PC-9 (cell line): Measurements from ENCODE around the gene UBE2G2. TPM values are rescaled to one million over a fixed set of nuclear protein-coding genes. Genes with fewer than 3 reads are reported as not detected.

ENCODE experiments used
- BruUV-seq: library from RNA; stranded (reverse); fragments of 400-500 nt; replicated peaks from 2 replicates; lab custom pipeline; 2021; lab: Mats Ljungman, UMichigan
- CTCF ChIA-PET: fragments of 300-600 bp; sonication (Branson Sonifier 250); formaldehyde crosslinking; loops from one replicate; lab custom pipeline; 2022; ENCODE audit warnings: antibody characterized with exemption; lab: Charles Lee
- POLR2A ChIA-PET: fragments of 300-600 bp; sonication (Branson Sonifier 250); formaldehyde crosslinking; loops from one replicate; lab custom pipeline; 2022; ENCODE audit warnings: antibody characterized with exemption; ENCODE audit not compliant: unreplicated experiment; lab: Charles Lee
- DNase-seq, 2 experiments: peaks; one replicate each; pipeline versions ENCODE4 v3.0.0 to v3.0.0-alpha.2; 2015 to 2022; ENCODE audit warnings: mixed read lengths in 1 of 2
- H2AFZ ChIP-seq: fragments of 200-600 bp; sonication (generic); 2 replicates; pipeline ENCODE4 v1.8.1; 2017; ENCODE audit warnings: antibody characterized with exemption
- H3F3A ChIP-seq: fragments of 200-600 bp; sonication (generic); 2 replicates; pipeline ENCODE4 v1.8.1; 2017; ENCODE audit warnings: antibody characterized with exemption, mild to moderate bottlenecking, low read depth; ENCODE audit not compliant: insufficient read depth
- H3K27ac ChIP-seq: fragments of 200-600 bp; sonication (generic); 2 replicates; pipeline ENCODE4 v1.6.1; 2016; ENCODE audit warnings: mixed run types
- H3K27me3 ChIP-seq: fragments of 200-600 bp; sonication (generic); 2 replicates; pipeline ENCODE4 v1.6.1; 2016; ENCODE audit warnings: low read depth, mixed run types; ENCODE audit not compliant: insufficient read depth
- H3K36me3 ChIP-seq: fragments of 200-600 bp; sonication (generic); 2 replicates; pipeline ENCODE4 v1.6.1; 2016; ENCODE audit warnings: low read depth, mixed run types
- H3K4me1 ChIP-seq: fragments of 200-600 bp; sonication (generic); replicated peaks from 2 replicates; pipeline ENCODE4 v1.6.1; 2016; ENCODE audit warnings: mixed run types; ENCODE audit not compliant: insufficient read depth
- H3K4me2 ChIP-seq: fragments of 200-600 bp; sonication (generic); 2 replicates; pipeline ENCODE4 v1.6.1; 2017; ENCODE audit warnings: mixed run types
- H3K4me3 ChIP-seq: fragments of 200-600 bp; sonication (generic); 2 replicates; pipeline ENCODE4 v1.6.1; 2016; ENCODE audit warnings: mixed run types
- H3K79me2 ChIP-seq: fragments of 200-600 bp; sonication (generic); 2 replicates; pipeline ENCODE4 v1.6.1; 2017; ENCODE audit warnings: low read depth, mixed run types
- H3K9me2 ChIP-seq: fragments of 200-600 bp; sonication (generic); 2 replicates; pipeline ENCODE4 v1.8.1; 2017; ENCODE audit warnings: mild to moderate bottlenecking; ENCODE audit not compliant: insufficient read depth
- H3K9me3 ChIP-seq: fragments of 200-600 bp; sonication (generic); 2 replicates; pipeline ENCODE4 v1.8.1; 2016; ENCODE audit warnings: low read depth; ENCODE audit not compliant: insufficient read depth
- H4K20me1 ChIP-seq: fragments of 200-600 bp; sonication (generic); 2 replicates; pipeline ENCODE4 v1.8.1; 2017; ENCODE audit not compliant: insufficient read depth
- EZH2 ChIP-seq: fragments of 200-600 bp; sonication (generic); IDR thresholded peaks from 2 replicates; pipeline ENCODE4 v1.8.0; 2017; ENCODE audit warnings: antibody characterized with exemption, low read depth
- intact Hi-C: fragments of 100-400 bp; cut with micrococcal nuclease; formaldehyde crosslinking; loops from one replicate; pipeline ENCODE4 v1.10.0; 2022; ENCODE audit not compliant: unreplicated experiment
- total RNA-seq: library from RNA; stranded (reverse); gene quantifications from 2 replicates; pipeline ENCODE4 v1.2.3, GENCODE V29; 2021
- TF ChIP-seq, protein P1 (sequence below): fragments of 200-600 bp; sonication (generic); conservative IDR thresholded peaks from 2 replicates; pipeline ENCODE4 v1.6.1; 2017; ENCODE audit warnings: mixed run types, antibody characterized with exemption, mild to moderate bottlenecking, moderate library complexity

Gene UBE2G2
- total RNA-seq, 1 experiment from 2014 or later, result 51.9 TPM

DNA sequence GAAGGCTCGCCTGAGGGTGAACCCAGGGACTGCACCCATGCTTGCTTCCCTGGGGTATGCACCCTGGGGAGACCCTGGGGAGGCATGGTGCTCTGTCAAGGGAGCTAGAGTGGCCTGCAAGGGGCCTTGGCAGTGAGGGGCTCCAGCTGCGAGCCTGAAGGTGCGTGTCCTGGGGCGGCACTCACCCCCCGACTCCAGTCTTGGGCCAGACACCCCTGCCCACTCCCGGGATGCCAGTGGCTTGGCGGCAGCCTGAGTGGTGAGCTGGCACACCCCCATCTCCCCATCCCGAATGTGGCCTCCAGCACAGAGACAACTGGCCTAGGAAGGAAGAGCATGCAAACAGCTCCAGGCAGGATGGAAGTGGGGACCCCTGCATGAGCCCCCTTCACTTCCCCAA, 13.6 kb upstream of the UBE2G2 start:
- H3K9me2 ChIP-seq, result no peaks in the 10 kb centered on the region
- H3K4me1 ChIP-seq, result no peaks in the 10 kb centered on the region; the same call in 1 of the 2 replicates
- ChIA-PET POLR2A (no interaction called here), CTCF (no interaction called here)
- H3K27ac ChIP-seq, result no peak overlapping the region
- no peak overlapping the region for H3K4me2 ChIP-seq
- no peaks in the 10 kb centered on the region for H3K9me3 ChIP-seq
- DNase-seq, result no peak
- no peaks in the 10 kb centered on the region for H3K27me3 ChIP-seq
- no TSS peak for BruUV-seq
- H2AFZ ChIP-seq, result no peak overlapping the region
- peaks cover 25% of the 10 kb centered on the region for H4K20me1 ChIP-seq
- TF ChIP-seq EZH2, result no peak
- TF ChIP-seq, protein P1, sequence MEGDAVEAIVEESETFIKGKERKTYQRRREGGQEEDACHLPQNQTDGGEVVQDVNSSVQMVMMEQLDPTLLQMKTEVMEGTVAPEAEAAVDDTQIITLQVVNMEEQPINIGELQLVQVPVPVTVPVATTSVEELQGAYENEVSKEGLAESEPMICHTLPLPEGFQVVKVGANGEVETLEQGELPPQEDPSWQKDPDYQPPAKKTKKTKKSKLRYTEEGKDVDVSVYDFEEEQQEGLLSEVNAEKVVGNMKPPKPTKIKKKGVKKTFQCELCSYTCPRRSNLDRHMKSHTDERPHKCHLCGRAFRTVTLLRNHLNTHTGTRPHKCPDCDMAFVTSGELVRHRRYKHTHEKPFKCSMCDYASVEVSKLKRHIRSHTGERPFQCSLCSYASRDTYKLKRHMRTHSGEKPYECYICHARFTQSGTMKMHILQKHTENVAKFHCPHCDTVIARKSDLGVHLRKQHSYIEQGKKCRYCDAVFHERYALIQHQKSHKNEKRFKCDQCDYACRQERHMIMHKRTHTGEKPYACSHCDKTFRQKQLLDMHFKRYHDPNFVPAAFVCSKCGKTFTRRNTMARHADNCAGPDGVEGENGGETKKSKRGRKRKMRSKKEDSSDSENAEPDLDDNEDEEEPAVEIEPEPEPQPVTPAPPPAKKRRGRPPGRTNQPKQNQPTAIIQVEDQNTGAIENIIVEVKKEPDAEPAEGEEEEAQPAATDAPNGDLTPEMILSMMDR, result no peak
- intact Hi-C loops, result loop anchor here (5.0 kb wide), 1 partner anchor 57 kb away; the partner anchor contains the start of gene PTTG1IP
- H3K4me3 ChIP-seq, result no peak overlapping the region
- no peaks in the 10 kb centered on the region for H3K36me3 ChIP-seq
- H3K79me2 ChIP-seq, result peaks cover 25% of the 10 kb centered on the region
- peaks cover 4% of the 10 kb centered on the region; the same call in 1 of the 2 replicates for H3F3A ChIP-seq

DNA sequence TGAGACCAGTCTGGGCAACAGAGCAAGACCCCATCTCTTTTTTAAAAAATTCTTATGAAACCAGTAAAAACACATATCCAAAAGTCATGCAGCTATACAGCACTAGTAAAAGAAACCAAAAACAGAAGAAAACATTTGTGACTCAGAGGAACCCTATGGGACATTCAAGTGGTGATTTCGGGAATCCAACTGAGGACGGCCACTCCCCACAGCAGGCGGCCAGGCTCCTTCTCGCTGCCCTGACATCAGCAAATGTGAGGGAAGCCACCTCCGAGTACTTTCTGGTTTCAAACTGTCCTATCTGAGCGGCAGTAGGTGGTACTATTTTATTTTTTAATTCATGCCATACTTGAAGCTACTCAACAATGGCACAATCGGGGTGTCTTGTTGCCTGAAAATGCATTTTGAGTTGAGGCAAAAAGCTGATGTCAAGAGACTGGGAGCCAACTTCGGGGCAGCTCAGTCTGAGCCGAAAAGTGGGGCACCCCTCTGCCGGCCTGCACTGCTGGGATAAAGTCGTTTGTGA, 12.9 kb upstream of the UBE2G2 start:
- CTCF ChIA-PET, result no interaction called here
- intact Hi-C loops, result loop anchor here (5.0 kb wide), 1 partner anchor 58 kb away; the partner anchor contains the start of gene PTTG1IP
- Histone ChIP-seq H4K20me1 (peaks cover 25% of the 10 kb centered on the region), H3K79me2 (peaks cover 25% of the 10 kb centered on the region), H3K9me3 (no peaks in the 10 kb centered on the region), H3K4me1 (no peaks in the 10 kb centered on the region; the same call in 1 of the 2 replicates), H3K36me3 (no peaks in the 10 kb centered on the region), H3K27ac (no peak overlapping the region), H3K9me2 (no peaks in the 10 kb centered on the region), H2AFZ (no peak overlapping the region), H3K4me2 (no peak overlapping the region), H3F3A (peaks cover 4% of the 10 kb centered on the region; the same call in 1 of the 2 replicates), H3K4me3 (no peak overlapping the region), H3K27me3 (no peaks in the 10 kb centered on the region)
- BruUV-seq, result no TSS peak
- DNase-seq, result no peak
- POLR2A ChIA-PET, result no interaction called here
- TF ChIP-seq EZH2, result no peak
- TF ChIP-seq, protein P1, result no peak

DNA sequence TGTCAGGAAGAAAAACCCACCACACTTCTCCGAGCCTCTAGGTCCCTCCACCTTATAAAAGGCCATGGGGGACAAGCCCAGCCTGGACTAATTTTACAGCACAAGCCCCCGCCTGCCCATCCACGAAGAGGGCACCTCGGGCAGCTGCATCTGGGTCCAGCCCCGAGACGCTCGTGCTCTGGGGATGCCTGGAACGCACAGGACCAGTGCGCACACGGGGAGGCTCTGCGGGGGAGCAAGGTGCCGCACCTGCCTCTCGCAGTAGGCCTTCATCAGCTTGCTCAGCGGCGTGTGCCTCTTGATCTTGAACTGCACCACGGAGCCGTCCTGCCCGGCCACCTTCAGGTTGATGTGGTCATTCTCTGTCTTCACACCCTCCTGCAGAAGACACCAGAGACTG, 12.1 kb upstream of the UBE2G2 start:
- no peak for DNase-seq
- H3K9me3 ChIP-seq, result no peaks in the 10 kb centered on the region
- H3K79me2 ChIP-seq, result peaks cover 25% of the 10 kb centered on the region
- no peaks in the 10 kb centered on the region for H3F3A ChIP-seq
- intact Hi-C loops, result no loop called here
- no peak overlapping the region for H3K27ac ChIP-seq
- no peaks in the 10 kb centered on the region for H3K27me3 ChIP-seq
- no peaks in the 10 kb centered on the region for H3K36me3 ChIP-seq
- H3K9me2 ChIP-seq, result no peaks in the 10 kb centered on the region
- H3K4me3 ChIP-seq, result no peak overlapping the region
- peaks cover 25% of the 10 kb centered on the region for H4K20me1 ChIP-seq
- CTCF ChIA-PET, result no interaction called here
- TF ChIP-seq, protein P1, result no peak
- no peak for TF ChIP-seq EZH2
- H3K4me1 ChIP-seq, result no peaks in the 10 kb centered on the region; the same call in 1 of the 2 replicates
- no peak overlapping the region for H3K4me2 ChIP-seq
- POLR2A ChIA-PET, result no interaction called here
- BruUV-seq, result no TSS peak
- H2AFZ ChIP-seq, result no peak overlapping the region
